Neural cell (in vitro differentiated cells): Measurements from ENCODE around the gene HPSE2. TPM values are rescaled to one million over a fixed set of nuclear protein-coding genes. Genes with fewer than 3 reads are reported as not detected.

ENCODE experiments used
- H2AFZ ChIP-seq: fragments of 200-600, 300-800 bp; sonication (generic), shearing (Covaris generic); 2 replicates; pipeline ENCODE4 v1.6.0; 2014; ENCODE audit warnings: low read depth, mild to moderate bottlenecking, antibody characterized with exemption, low read length, moderate library complexity
- H3F3A ChIP-seq: fragments of 200-600 bp; shearing (Covaris generic); 2 replicates; pipeline ENCODE4 v1.6.1; 2016; ENCODE audit warnings: mild to moderate bottlenecking, moderate library complexity, mixed read lengths, antibody characterized with exemption, low read length; ENCODE audit not compliant: insufficient read depth, poor library complexity, severe bottlenecking
- H3K27ac ChIP-seq: fragments of 200-600, 300-800 bp; sonication (generic), shearing (Covaris generic); 2 replicates; pipeline ENCODE4 v1.5.1; 2014; ENCODE audit warnings: mild to moderate bottlenecking, low read length, moderate library complexity
- H3K27me3 ChIP-seq: fragments of 300-800, 200-600 bp; sonication (generic), shearing (Covaris generic); 2 replicates; pipeline ENCODE4 v1.6.0; 2014; ENCODE audit warnings: mild to moderate bottlenecking, low read depth, low read length, moderate library complexity; ENCODE audit not compliant: insufficient read depth
- H3K36me3 ChIP-seq: fragments of 300-800, 200-600 bp; sonication (generic), shearing (Covaris generic); 2 replicates; pipeline ENCODE4 v1.5.1; 2014; ENCODE audit warnings: mild to moderate bottlenecking, antibody characterized with exemption, low read length, moderate library complexity; ENCODE audit not compliant: insufficient read depth
- H3K4me2 ChIP-seq: fragments of 300-800, 200-600 bp; sonication (generic), shearing (Covaris generic); 2 replicates; pipeline ENCODE4 v1.6.0; 2014; ENCODE audit warnings: mild to moderate bottlenecking, low read length
- H3K4me3 ChIP-seq: fragments of 300-800, 200-600 bp; sonication (generic), shearing (Covaris generic); 2 replicates; pipeline ENCODE4 v1.5.1; 2014; ENCODE audit warnings: mild to moderate bottlenecking, low read length, moderate library complexity
- H3K79me2 ChIP-seq: fragments of 200-600 bp; shearing (Covaris generic); replicated peaks from 2 replicates; pipeline ENCODE4 v1.6.0; 2014; ENCODE audit warnings: mild to moderate bottlenecking, low read length, moderate library complexity; ENCODE audit not compliant: insufficient read depth
- H3K9ac ChIP-seq: fragments of 300-800, 200-600 bp; sonication (generic), shearing (Covaris generic); 2 replicates; pipeline ENCODE4 v1.6.1; 2016; ENCODE audit warnings: mild to moderate bottlenecking, low read length, mixed read lengths
- H3K9me2 ChIP-seq: fragments of 200-600 bp; shearing (Covaris generic); 2 replicates; pipeline ENCODE4 v1.6.1; 2016; ENCODE audit warnings: mild to moderate bottlenecking, low read length, mixed read lengths; ENCODE audit not compliant: insufficient read depth
- H3K9me3 ChIP-seq: fragments of 200-600, 300-800 bp; sonication (generic), shearing (Covaris generic); 2 replicates; pipeline ENCODE4 v1.6.1; 2016; ENCODE audit warnings: mild to moderate bottlenecking, mixed run types, low read length, moderate library complexity, mixed read lengths
- H4K20me1 ChIP-seq: fragments of 200-600 bp; shearing (Covaris generic); 2 replicates; pipeline ENCODE4 v1.6.1; 2016; ENCODE audit warnings: mild to moderate bottlenecking, mixed run types; ENCODE audit not compliant: insufficient read depth
- CTCF ChIP-seq: fragments of 450-650 bp; IDR thresholded peaks from 2 replicates; pipeline ENCODE4 v1.5.1; 2014; ENCODE audit warnings: antibody characterized with exemption, mild to moderate bottlenecking, moderate library complexity; ENCODE audit not compliant: poor library complexity, severe bottlenecking
- EP300 ChIP-seq: fragments of 450-650 bp; conservative IDR thresholded peaks from 2 replicates; pipeline ENCODE4 v1.6.1; 2014; ENCODE audit warnings: antibody characterized with exemption, mild to moderate bottlenecking, moderate library complexity; ENCODE audit not compliant: poor library complexity, severe bottlenecking
- EZH2 ChIP-seq: fragments of 200-600, 300-800 bp; shearing (Covaris generic), sonication (generic); IDR thresholded peaks from 2 replicates; pipeline ENCODE4 v1.6.1; 2014; ENCODE audit warnings: antibody characterized with exemption, low read length, borderline replicate concordance, mild to moderate bottlenecking; ENCODE audit not compliant: insufficient read depth, poor library complexity, severe bottlenecking
- MXI1 ChIP-seq: fragments of 450-650 bp; conservative IDR thresholded peaks from 2 replicates; pipeline ENCODE4 v1.6.1; 2014; ENCODE audit warnings: antibody characterized with exemption, mild to moderate bottlenecking; ENCODE audit not compliant: poor library complexity, severe bottlenecking
- POLR2AphosphoS5 ChIP-seq: IDR thresholded peaks from 2 replicates; pipeline ENCODE4 v1.6.1; 2012
- RAD21 ChIP-seq: fragments of 450-650 bp; conservative IDR thresholded peaks from 2 replicates; pipeline ENCODE4 v1.6.1; 2014; ENCODE audit warnings: antibody characterized with exemption, mild to moderate bottlenecking, moderate library complexity
- REST ChIP-seq: IDR thresholded peaks from 2 replicates; pipeline ENCODE4 v1.6.1; 2012; ENCODE audit warnings: borderline replicate concordance
- SMC3 ChIP-seq: fragments of 450-650 bp; conservative IDR thresholded peaks from 2 replicates; pipeline ENCODE4 v1.6.1; 2014; ENCODE audit warnings: antibody characterized with exemption, mild to moderate bottlenecking, moderate library complexity; ENCODE audit not compliant: poor library complexity
- TAF1 ChIP-seq: IDR thresholded peaks from 2 replicates; pipeline ENCODE4 v1.6.1; 2012; ENCODE audit warnings: low read depth
- polyA plus RNA-seq: library from polyadenylated mRNA; depleted of rRNA; stranded (reverse); fragments of >200 nt; gene quantifications from 2 replicates; pipeline ENCODE4 v1.2.3, GENCODE V29; 2014

HPSE2 gene
- polyA plus RNA-seq, 1 donor from 2014 or later = not detected

DNA sequence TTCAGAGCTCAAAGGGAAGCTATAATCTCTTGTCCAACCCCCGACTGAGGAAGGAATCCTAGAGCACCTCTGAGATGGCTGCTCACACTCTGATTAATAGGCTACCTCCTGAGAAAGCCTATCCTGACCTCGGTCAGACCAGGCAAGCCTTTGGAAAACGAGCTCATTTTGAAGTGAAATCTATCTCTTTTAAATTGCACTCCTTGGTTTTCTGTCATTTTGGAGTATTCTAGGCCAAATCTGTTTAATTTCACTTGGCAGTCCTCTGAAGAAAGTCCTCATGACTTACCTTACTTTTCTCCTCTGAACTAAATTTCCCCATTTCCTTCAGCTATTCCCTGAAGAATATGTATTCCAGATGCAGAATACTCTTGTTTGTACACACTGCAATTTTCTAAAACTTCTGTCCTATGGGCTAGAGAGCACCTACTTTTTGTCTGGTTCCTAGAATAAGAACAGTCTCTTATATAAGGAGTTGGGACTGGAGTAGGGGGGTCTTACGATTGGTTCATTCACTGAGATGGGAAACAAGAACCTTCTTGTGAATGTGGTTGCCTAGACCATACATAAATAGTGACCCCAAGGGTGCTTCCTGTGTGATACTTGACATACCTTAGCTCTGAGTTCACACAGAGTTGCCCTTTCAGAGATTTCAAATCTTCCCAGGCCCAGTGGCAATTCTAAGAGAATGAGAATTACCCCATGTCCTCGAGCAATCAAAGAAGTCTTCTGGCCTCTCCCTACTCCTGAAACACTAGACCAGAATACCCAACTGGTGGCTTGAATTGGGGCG is 757.0 kb downstream of the HPSE2 start:
- no peaks in the 10 kb centered on the region for H3K9me3 ChIP-seq
- H3K36me3 ChIP-seq = no peaks in the 10 kb centered on the region
- TF ChIP-seq MXI1 (no peak), TAF1 (no peak), EP300 (no peak), REST (no peak), CTCF (no peak), POLR2AphosphoS5 (no peak)
- H3K9ac ChIP-seq = no peak overlapping the region
- no peaks in the 10 kb centered on the region for H3K27me3 ChIP-seq
- no peak overlapping the region for H3K4me3 ChIP-seq
- no peaks in the 10 kb centered on the region for H4K20me1 ChIP-seq
- H3F3A ChIP-seq = no peaks in the 10 kb centered on the region
- H3K4me2 ChIP-seq = no peak overlapping the region
- H3K27ac ChIP-seq = no peak overlapping the region
- no peaks in the 10 kb centered on the region for H3K79me2 ChIP-seq
- H3K9me2 ChIP-seq = no peaks in the 10 kb centered on the region
- H2AFZ ChIP-seq = no peak overlapping the region

GRCh38 chr10:98477861-98478260 is 757.8 kb downstream of the HPSE2 start:
- no peak for TF ChIP-seq POLR2AphosphoS5
- no peak for TF ChIP-seq EP300
- no peak for TF ChIP-seq SMC3
- no peak for TF ChIP-seq EZH2
- TF ChIP-seq TAF1 = no peak
- TF ChIP-seq RAD21 = no peak
- TF ChIP-seq MXI1 = no peak
- TF ChIP-seq CTCF = no peak

More at GRCh38 chr10:98477861-98478260, 757.8 kb downstream of the HPSE2 start:
- no peaks in the 10 kb centered on the region for H3K79me2 ChIP-seq
- no peaks in the 10 kb centered on the region for H3K36me3 ChIP-seq
- no peak overlapping the region for H3K27ac ChIP-seq
- no peaks in the 10 kb centered on the region for H4K20me1 ChIP-seq
- no peak overlapping the region for H2AFZ ChIP-seq
- no peak overlapping the region for H3K9ac ChIP-seq
- no peak overlapping the region for H3K4me3 ChIP-seq
- no peaks in the 10 kb centered on the region for H3F3A ChIP-seq
- H3K4me2 ChIP-seq = no peak overlapping the region
- H3K9me3 ChIP-seq = no peaks in the 10 kb centered on the region
- H3K9me2 ChIP-seq = no peaks in the 10 kb centered on the region
- no peaks in the 10 kb centered on the region for H3K27me3 ChIP-seq
